ENCODE measurements around the gene PARVB. TPM values are rescaled to one million over a fixed set of nuclear protein-coding genes. Genes with fewer than 3 reads are reported as not detected.

The PARVB gene
- total RNA-seq, 5 donors from 2014 or later (not counting 1 experiment from before 2014, with no cell fraction given): 5.9 to 13.8 (median 8.2) TPM

DNA sequence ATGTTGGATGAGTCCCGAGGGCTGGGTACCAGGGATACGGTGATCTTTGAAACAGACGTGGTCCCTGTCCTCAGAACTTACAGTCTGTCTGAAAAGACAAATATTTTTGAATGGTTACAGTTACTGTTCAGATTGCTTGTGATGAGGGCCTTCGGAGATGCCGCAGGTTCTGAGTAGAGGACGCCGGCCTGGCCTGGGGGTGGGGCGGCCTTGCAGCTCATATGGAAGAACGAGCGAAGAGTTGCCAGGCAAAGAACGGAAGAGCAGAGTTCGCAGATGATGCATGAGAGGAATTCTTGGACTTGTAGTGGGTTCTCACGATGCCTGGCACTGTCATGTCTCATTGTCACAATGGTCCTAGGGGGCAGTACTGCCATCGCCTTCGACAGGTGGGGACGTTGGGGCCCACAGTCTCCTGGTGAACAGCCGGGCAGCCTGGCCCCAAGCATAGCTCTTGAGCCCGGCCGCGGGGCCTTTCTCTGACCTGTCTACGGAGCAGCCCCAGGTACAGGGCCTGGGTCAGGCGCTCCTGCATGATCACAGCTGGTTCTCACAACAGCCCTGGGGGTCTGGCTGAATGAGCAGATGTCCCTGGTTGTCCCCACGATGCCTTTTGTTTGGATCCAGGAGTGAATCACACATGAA, 95.7 kb downstream of the PARVB start:
- no peaks in the 10 kb centered on the region for H3K4me1 Mint-ChIP-seq
- Histone ChIP-seq H3K27me3 (replicated peaks in 1 of 2; ENCODE audit: control insufficient read depth in 2 of 2, extremely low read depth in 1 of 2, insufficient read depth in 2 of 2, low read length in 1 of 2) (peaks cover 0 to 5% of the 10 kb centered on the region in 2 experiments), H3K36me3 (ENCODE audit: control insufficient read depth in 2 of 2, extremely low read depth in 1 of 2, insufficient read depth in 1 of 2, low read length in 1 of 2) (no peaks in the 10 kb centered on the region), H3K4me1 (ENCODE audit: control insufficient read depth in 1 of 2, extremely low read depth in 1 of 2, insufficient read depth in 2 of 2, low read length in 2 of 2) (no peaks in the 10 kb centered on the region), H3K9me3 (no peaks in the 10 kb centered on the region), H3K4me3 (ENCODE audit: control insufficient read depth in 1 of 2, extremely low read depth in 1 of 2, low read length in 1 of 2) (no peak overlapping the region), H3K27ac (ENCODE audit: low read length) (no peak overlapping the region)
- H3K27ac Mint-ChIP-seq: no peak overlapping the region
- H3K36me3 Mint-ChIP-seq: peaks cover 3% of the 10 kb centered on the region
- CTCF ChIA-PET: no interaction called here
- WGBS (ENCODE audit: insufficient coverage): 95% methylated on average over 23 of the region's 23 CpGs
- peaks cover 0 to 7% of the 10 kb centered on the region in 2 donors for H3K27me3 Mint-ChIP-seq
- H3K9me3 Mint-ChIP-seq: no peaks in the 10 kb centered on the region
- POLR2A ChIA-PET: no interaction called here
- no peak for DNase-seq
- ATAC-seq (replicated peaks in 1 of 4): no peak
- no peak overlapping the region for H3K4me3 Mint-ChIP-seq

DNA sequence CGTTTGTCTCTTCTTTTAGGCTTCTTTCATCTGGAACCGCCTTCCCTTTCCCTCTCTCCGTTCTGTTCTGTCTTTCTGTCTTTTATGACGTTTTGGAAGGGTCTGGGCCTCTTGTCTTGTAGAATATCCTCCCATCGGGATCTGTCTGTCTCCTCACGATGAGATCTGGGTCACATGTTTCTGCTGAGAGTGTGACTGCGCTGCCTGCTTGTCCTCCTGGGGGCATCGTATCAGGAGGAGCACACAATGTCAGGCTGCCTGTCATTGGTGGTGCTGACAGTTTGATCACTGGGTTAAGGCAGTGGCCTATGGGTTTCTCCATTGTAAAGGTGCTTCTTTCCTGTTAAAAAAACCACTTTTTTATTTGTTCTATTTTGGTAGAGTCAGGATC, 96.2 kb downstream of the PARVB start:
- Histone ChIP-seq H3K4me3 (ENCODE audit: control insufficient read depth in 1 of 2, extremely low read depth in 1 of 2, low read length in 1 of 2) (no peak overlapping the region), H3K9me3 (no peaks in the 10 kb centered on the region), H3K4me1 (ENCODE audit: control insufficient read depth in 1 of 2, extremely low read depth in 1 of 2, insufficient read depth in 2 of 2, low read length in 2 of 2) (no peaks in the 10 kb centered on the region), H3K27ac (ENCODE audit: low read length) (no peak overlapping the region), H3K36me3 (ENCODE audit: control insufficient read depth in 2 of 2, extremely low read depth in 1 of 2, insufficient read depth in 1 of 2, low read length in 1 of 2) (no peaks in the 10 kb centered on the region), H3K27me3 (replicated peaks in 1 of 2; ENCODE audit: control insufficient read depth in 2 of 2, extremely low read depth in 1 of 2, insufficient read depth in 2 of 2, low read length in 1 of 2) (peaks cover 0 to 5% of the 10 kb centered on the region in 2 experiments)
- H3K36me3 Mint-ChIP-seq: peaks cover 7% of the 10 kb centered on the region
- ChIA-PET CTCF (no interaction called here), POLR2A (no interaction called here)
- no peaks in the 10 kb centered on the region for H3K9me3 Mint-ChIP-seq
- H3K27ac Mint-ChIP-seq: no peak overlapping the region
- ATAC-seq (replicated peaks in 1 of 4) (no peak), DNase-seq (no peak)
- H3K4me1 Mint-ChIP-seq: no peaks in the 10 kb centered on the region
- no peak overlapping the region for H3K4me3 Mint-ChIP-seq
- peaks cover 0 to 7% of the 10 kb centered on the region in 2 donors for H3K27me3 Mint-ChIP-seq
- 98% methylated on average over 8 of the region's 8 CpGs for WGBS (ENCODE audit: insufficient coverage)

DNA sequence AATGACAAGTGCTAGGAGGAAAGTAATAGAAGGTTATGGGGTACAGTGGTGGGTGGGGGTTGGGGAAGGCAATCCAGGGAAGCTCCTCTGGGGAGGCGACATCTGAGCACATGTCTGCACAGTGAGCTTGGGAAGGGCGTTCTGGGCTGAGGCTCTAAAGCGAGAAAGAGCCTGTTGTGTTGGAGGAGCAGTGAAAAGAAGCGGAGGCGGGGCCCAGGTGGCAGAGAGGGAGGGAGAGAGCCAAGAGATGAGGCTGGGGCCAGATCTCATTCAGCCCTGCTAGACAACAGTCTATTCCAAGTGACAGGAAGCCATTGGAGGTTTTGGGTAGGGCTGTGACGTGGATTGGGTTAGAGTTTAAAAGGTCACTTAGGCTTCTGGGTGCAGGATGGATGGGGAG, 101.3 kb downstream of the PARVB start:
- ChIA-PET CTCF (no interaction called here), POLR2A (no interaction called here)
- 100% methylated on average over 6 of the region's 6 CpGs for WGBS (ENCODE audit: insufficient coverage)
- DNase-seq (no peak), ATAC-seq (replicated peaks in 1 of 4) (no peak)
- Histone ChIP-seq H3K27me3 (replicated peaks in 1 of 2; ENCODE audit: control insufficient read depth in 2 of 2, extremely low read depth in 1 of 2, insufficient read depth in 2 of 2, low read length in 1 of 2) (peaks cover 0 to 5% of the 10 kb centered on the region in 2 experiments), H3K9me3 (no peaks in the 10 kb centered on the region), H3K27ac (ENCODE audit: low read length) (no peak overlapping the region), H3K4me3 (ENCODE audit: control insufficient read depth in 1 of 2, extremely low read depth in 1 of 2, low read length in 1 of 2) (no peak overlapping the region), H3K4me1 (ENCODE audit: control insufficient read depth in 1 of 2, extremely low read depth in 1 of 2, insufficient read depth in 2 of 2, low read length in 2 of 2) (no peaks in the 10 kb centered on the region), H3K36me3 (ENCODE audit: control insufficient read depth in 2 of 2, extremely low read depth in 1 of 2, insufficient read depth in 1 of 2, low read length in 1 of 2) (no peaks in the 10 kb centered on the region)
- Mint-ChIP-seq H3K36me3 (peaks cover 18% of the 10 kb centered on the region), H3K4me3 (no peak overlapping the region), H3K9me3 (peaks cover 5 to 18% (median 16%) of the 10 kb centered on the region in 3 donors), H3K4me1 (peaks cover 0 to 5% (median 4%) of the 10 kb centered on the region in 3 donors), H3K27me3 (peaks cover 0 to 12% of the 10 kb centered on the region in 2 donors), H3K27ac (no peak overlapping the region)

DNA sequence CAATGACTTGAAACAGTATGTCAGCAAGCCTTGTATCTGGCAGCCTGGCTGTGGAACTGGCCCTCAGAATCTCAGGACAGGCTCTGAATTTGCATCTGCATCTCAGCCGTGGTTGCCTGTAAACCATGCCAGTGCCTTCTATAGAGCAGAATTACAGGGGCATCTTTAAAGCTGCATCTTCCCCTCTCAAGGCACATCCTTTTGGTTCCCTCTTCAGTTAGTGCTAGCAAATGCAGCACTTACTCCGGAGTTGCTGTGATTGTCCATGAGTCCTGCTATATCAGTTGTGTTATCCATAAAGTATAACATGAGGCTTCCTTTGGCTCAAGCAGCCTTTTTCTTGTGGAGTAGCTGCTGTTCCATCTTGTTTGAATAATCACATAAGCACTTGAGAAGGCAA, 102.7 kb downstream of the PARVB start:
- H3K27me3 ChIP-seq (replicated peaks in 1 of 2; ENCODE audit: control insufficient read depth in 2 of 2, extremely low read depth in 1 of 2, insufficient read depth in 2 of 2, low read length in 1 of 2): peaks cover 0 to 5% of the 10 kb centered on the region in 2 experiments
- Mint-ChIP-seq H3K9me3 (peaks cover 5 to 18% (median 16%) of the 10 kb centered on the region in 3 donors), H3K4me1 (peaks cover 0 to 7% (median 7%) of the 10 kb centered on the region in 3 donors), H3K27me3 (peaks cover 4 to 12% of the 10 kb centered on the region in 2 donors), H3K27ac (no peak overlapping the region), H3K4me3 (no peak overlapping the region), H3K36me3 (peaks cover 18% of the 10 kb centered on the region)
- ATAC-seq (replicated peaks in 1 of 4) (no peak), DNase-seq (no peak)
- peak overlapping the region in 1 of 2 donors; percentile 19 for H3K4me3 ChIP-seq (ENCODE audit: control insufficient read depth in 1 of 2, extremely low read depth in 1 of 2, low read length in 1 of 2)
- H3K9me3 ChIP-seq: no peaks in the 10 kb centered on the region
- H3K27ac ChIP-seq (ENCODE audit: low read length): no peak overlapping the region
- no peaks in the 10 kb centered on the region for H3K36me3 ChIP-seq (ENCODE audit: control insufficient read depth in 2 of 2, extremely low read depth in 1 of 2, insufficient read depth in 1 of 2, low read length in 1 of 2)
- POLR2A ChIA-PET: no interaction called here
- WGBS (ENCODE audit: insufficient coverage): no CpG with 5 or more reads among the region's 2 CpGs
- H3K4me1 ChIP-seq (ENCODE audit: control insufficient read depth in 1 of 2, extremely low read depth in 1 of 2, insufficient read depth in 2 of 2, low read length in 2 of 2): no peaks in the 10 kb centered on the region
- CTCF ChIA-PET: no interaction called here

DNA sequence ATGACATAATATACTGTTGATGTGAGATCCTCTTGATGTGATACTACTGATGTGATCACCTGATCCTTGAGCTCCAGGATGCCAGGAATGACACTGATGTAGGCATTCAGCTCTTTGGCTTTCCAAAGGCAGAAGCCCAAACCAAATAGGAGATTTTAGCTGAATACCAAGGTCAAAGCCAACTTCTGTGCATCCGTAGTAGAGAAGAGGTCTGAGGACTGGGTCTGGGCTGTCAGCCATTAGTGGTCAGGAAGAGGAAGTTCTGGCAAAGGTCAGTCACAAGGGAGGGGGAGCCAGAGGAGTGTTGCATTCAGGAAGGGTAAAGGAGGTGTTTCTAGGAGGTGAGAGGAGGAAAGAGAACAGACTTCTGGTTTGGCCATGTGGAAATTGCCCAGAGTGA, 103.3 kb downstream of the PARVB start:
- Histone ChIP-seq H3K36me3 (ENCODE audit: control insufficient read depth in 2 of 2, extremely low read depth in 1 of 2, insufficient read depth in 1 of 2, low read length in 1 of 2) (no peaks in the 10 kb centered on the region), H3K4me1 (ENCODE audit: control insufficient read depth in 1 of 2, extremely low read depth in 1 of 2, insufficient read depth in 2 of 2, low read length in 2 of 2) (no peaks in the 10 kb centered on the region), H3K27ac (ENCODE audit: low read length) (no peak overlapping the region), H3K9me3 (no peaks in the 10 kb centered on the region), H3K27me3 (replicated peaks in 1 of 2; ENCODE audit: control insufficient read depth in 2 of 2, extremely low read depth in 1 of 2, insufficient read depth in 2 of 2, low read length in 1 of 2) (peaks cover 0 to 5% of the 10 kb centered on the region in 2 experiments), H3K4me3 (ENCODE audit: control insufficient read depth in 1 of 2, extremely low read depth in 1 of 2, low read length in 1 of 2) (no peak overlapping the region)
- ChIA-PET POLR2A (no interaction called here), CTCF (no interaction called here)
- peaks cover 18% of the 10 kb centered on the region for H3K36me3 Mint-ChIP-seq
- H3K4me3 Mint-ChIP-seq: no peak overlapping the region
- no peak for DNase-seq
- H3K9me3 Mint-ChIP-seq: peaks cover 5 to 18% (median 16%) of the 10 kb centered on the region in 3 donors
- H3K27me3 Mint-ChIP-seq: peaks cover 4 to 12% of the 10 kb centered on the region in 2 donors
- no peak overlapping the region for H3K27ac Mint-ChIP-seq
- 88% methylated on average over 1 of the region's 1 CpG for WGBS (ENCODE audit: insufficient coverage)
- peaks cover 0 to 7% (median 7%) of the 10 kb centered on the region in 3 donors for H3K4me1 Mint-ChIP-seq
- ATAC-seq (replicated peaks in 1 of 4): no peak

DNA sequence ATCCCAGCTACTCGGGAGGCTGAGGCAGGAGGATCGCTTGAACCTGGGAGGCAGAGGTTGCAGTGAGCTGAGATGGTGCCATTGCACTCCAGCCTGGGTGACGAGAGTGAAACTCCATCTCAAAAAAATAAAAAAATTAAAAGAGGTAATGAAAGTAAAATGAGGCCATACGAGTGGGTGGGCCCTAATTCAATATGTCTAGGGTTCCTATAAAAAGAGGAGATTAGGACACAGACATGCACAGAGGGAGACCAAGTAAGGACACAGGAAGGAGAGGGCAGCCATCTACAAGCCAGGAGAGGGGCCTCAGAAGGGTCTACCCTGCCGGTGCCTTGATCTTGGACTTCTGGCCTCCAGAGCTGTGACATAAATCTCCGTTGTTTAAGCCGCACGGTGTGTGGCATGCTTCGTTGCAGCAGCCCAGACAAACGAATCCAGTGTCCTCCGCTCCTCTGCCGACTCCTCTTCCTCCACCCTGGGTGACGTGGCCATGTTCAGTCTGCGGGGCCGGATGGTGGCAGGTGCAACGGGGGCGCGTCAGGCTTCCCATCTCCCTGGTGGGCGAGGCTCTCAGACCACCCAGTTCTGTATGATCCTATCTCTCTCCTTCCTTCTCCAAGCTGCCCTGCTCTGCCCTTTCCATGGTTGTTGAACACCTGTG, 105.0 kb downstream of the PARVB start:
- no peak overlapping the region for H3K27ac Mint-ChIP-seq
- ChIA-PET POLR2A (no interaction called here), CTCF (no interaction called here)
- no peaks in the 10 kb centered on the region for H3K36me3 ChIP-seq (ENCODE audit: control insufficient read depth in 2 of 2, extremely low read depth in 1 of 2, insufficient read depth in 1 of 2, low read length in 1 of 2)
- H3K27me3 Mint-ChIP-seq: peaks cover 5 to 11% of the 10 kb centered on the region in 2 donors
- DNase-seq (no peak), ATAC-seq (replicated peaks in 1 of 4) (no peak)
- H3K4me1 ChIP-seq (ENCODE audit: control insufficient read depth in 1 of 2, extremely low read depth in 1 of 2, insufficient read depth in 2 of 2, low read length in 2 of 2): peaks cover 0 to 2% of the 10 kb centered on the region in 2 experiments
- H3K4me3 ChIP-seq (ENCODE audit: control insufficient read depth in 1 of 2, extremely low read depth in 1 of 2, low read length in 1 of 2): no peak overlapping the region
- no peak overlapping the region for H3K4me3 Mint-ChIP-seq
- H3K36me3 Mint-ChIP-seq: peaks cover 25% of the 10 kb centered on the region
- H3K27me3 ChIP-seq (replicated peaks in 1 of 2; ENCODE audit: control insufficient read depth in 2 of 2, extremely low read depth in 1 of 2, insufficient read depth in 2 of 2, low read length in 1 of 2): peaks cover 0 to 9% of the 10 kb centered on the region in 2 experiments
- 92% methylated on average over 16 of the region's 19 CpGs for WGBS (ENCODE audit: insufficient coverage)
- peaks cover 5 to 18% (median 16%) of the 10 kb centered on the region in 3 donors for H3K9me3 Mint-ChIP-seq
- no peak overlapping the region for H3K27ac ChIP-seq (ENCODE audit: low read length)
- no peaks in the 10 kb centered on the region for H3K9me3 ChIP-seq
- H3K4me1 Mint-ChIP-seq: peaks cover 0 to 8% (median 7%) of the 10 kb centered on the region in 3 donors

Measured in T-cell (primary cell).